ENCODE results near the gene JTB. TPM values are rescaled to one million over a fixed set of nuclear protein-coding genes. Genes with fewer than 3 reads are reported as not detected.
A peak's percentile ranks its signal among the peaks of the same experiment; 100 is the strongest.

The JTB gene
- total and polyA plus RNA-seq, 9 of the 15 experiments (the other 6 are each of a cell fraction or from before 2014, with no cell fraction given): 24.7 to 308 (median 151) TPM

GRCh38 chr1:153958111-153958960, 19.1 kb downstream of the JTB start, which contains the start of gene CRTC2 (continued):
- TF ChIP-seq, protein P1, sequence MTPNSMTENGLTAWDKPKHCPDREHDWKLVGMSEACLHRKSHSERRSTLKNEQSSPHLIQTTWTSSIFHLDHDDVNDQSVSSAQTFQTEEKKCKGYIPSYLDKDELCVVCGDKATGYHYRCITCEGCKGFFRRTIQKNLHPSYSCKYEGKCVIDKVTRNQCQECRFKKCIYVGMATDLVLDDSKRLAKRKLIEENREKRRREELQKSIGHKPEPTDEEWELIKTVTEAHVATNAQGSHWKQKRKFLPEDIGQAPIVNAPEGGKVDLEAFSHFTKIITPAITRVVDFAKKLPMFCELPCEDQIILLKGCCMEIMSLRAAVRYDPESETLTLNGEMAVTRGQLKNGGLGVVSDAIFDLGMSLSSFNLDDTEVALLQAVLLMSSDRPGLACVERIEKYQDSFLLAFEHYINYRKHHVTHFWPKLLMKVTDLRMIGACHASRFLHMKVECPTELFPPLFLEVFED (CRISPR knock-in tag; conservative IDR thresholded peaks at IDR 0.05): peak; percentile 94
- TF ChIP-seq HEY1 (CRISPR knock-in tag; IDR thresholded peaks at IDR 0.05; ENCODE audit: borderline replicate concordance): no peak
- TF ChIP-seq MTF1 (CRISPR knock-in tag; IDR thresholded peaks at IDR 0.05; ENCODE audit: borderline replicate concordance): no peak
- TF ChIP-seq ZNF324 (CRISPR knock-in tag; IDR thresholded peaks at IDR 0.05): no peak
- TF ChIP-seq STAT5B (CRISPR knock-in tag; IDR thresholded peaks at IDR 0.05): no peak
- no peak for TF ChIP-seq KDM5B (IDR thresholded peaks at IDR 0.05; ENCODE audit: insufficient replicate concordance, low read depth, low read length)
- TF ChIP-seq ATF7 (IDR thresholded peaks at IDR 0.05): peak; percentile 65
- TF ChIP-seq, protein P2, sequence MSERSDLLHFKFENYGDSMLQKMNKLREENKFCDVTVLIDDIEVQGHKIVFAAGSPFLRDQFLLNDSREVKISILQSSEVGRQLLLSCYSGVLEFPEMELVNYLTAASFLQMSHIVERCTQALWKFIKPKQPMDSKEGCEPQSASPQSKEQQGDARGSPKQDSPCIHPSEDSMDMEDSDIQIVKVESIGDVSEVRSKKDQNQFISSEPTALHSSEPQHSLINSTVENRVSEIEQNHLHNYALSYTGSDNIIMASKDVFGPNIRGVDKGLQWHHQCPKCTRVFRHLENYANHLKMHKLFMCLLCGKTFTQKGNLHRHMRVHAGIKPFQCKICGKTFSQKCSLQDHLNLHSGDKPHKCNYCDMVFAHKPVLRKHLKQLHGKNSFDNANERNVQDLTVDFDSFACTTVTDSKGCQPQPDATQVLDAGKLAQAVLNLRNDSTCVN (CRISPR knock-in tag; IDR thresholded peaks at IDR 0.05): peak; percentile 93
- no peak for TF ChIP-seq ELK3 (CRISPR knock-in tag; IDR thresholded peaks at IDR 0.05)
- TF ChIP-seq, protein P3, sequence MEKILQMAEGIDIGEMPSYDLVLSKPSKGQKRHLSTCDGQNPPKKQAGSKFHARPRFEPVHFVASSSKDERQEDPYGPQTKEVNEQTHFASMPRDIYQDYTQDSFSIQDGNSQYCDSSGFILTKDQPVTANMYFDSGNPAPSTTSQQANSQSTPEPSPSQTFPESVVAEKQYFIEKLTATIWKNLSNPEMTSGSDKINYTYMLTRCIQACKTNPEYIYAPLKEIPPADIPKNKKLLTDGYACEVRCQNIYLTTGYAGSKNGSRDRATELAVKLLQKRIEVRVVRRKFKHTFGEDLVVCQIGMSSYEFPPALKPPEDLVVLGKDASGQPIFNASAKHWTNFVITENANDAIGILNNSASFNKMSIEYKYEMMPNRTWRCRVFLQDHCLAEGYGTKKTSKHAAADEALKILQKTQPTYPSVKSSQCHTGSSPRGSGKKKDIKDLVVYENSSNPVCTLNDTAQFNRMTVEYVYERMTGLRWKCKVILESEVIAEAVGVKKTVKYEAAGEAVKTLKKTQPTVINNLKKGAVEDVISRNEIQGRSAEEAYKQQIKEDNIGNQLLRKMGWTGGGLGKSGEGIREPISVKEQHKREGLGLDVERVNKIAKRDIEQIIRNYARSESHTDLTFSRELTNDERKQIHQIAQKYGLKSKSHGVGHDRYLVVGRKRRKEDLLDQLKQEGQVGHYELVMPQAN (IDR thresholded peaks at IDR 0.05; ENCODE audit: borderline replicate concordance): peak; percentile 71; the same call in 1 of the 2 replicates
- no peak for TF ChIP-seq HNRNPK (IDR thresholded peaks at IDR 0.05; ENCODE audit: low read depth, low read length, poor library complexity, severe bottlenecking)
- TF ChIP-seq MAFG (tag; conservative IDR thresholded peaks at IDR 0.05): no peak
- no peak for TF ChIP-seq DEAF1 (CRISPR knock-in tag; IDR thresholded peaks at IDR 0.05)
- no peak for TF ChIP-seq MCM7 (IDR thresholded peaks at IDR 0.05)
- no peak for TF ChIP-seq TBP (optimal IDR thresholded peaks at IDR 0.05; ENCODE audit: low read depth, low read length)
- TF ChIP-seq ZNF778 (CRISPR knock-in tag; IDR thresholded peaks at IDR 0.05): no peak
